ENCODE data around the gene MROH2A.
"Not testable (repeated sequence)": the region's sequence is repeated elsewhere in the genome, so short reads cannot be mapped to it uniquely, and the experiment has no call there.

Gene MROH2A

DNA sequence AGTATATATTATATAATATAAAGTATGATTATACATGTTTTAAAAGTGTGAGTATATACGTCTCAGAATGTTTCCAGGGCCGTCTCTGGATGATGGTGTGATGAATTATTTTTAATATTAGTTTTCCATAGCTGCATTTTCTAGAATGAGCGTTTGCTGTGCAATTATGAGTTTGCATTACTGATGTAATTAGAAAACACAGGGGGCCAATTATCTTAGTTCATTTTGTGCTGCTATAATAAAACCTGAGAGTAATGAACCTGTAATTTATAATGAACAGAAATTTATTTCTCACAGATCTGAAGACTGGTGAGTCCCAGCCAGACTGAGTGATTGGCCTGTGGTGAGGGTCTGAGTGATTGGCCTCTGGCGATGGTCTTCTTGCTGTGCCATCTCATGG is 80.2 kb downstream of the MROH2A start:
- DNase-seq (ENCODE audit: low spot score) = no peak

DNA sequence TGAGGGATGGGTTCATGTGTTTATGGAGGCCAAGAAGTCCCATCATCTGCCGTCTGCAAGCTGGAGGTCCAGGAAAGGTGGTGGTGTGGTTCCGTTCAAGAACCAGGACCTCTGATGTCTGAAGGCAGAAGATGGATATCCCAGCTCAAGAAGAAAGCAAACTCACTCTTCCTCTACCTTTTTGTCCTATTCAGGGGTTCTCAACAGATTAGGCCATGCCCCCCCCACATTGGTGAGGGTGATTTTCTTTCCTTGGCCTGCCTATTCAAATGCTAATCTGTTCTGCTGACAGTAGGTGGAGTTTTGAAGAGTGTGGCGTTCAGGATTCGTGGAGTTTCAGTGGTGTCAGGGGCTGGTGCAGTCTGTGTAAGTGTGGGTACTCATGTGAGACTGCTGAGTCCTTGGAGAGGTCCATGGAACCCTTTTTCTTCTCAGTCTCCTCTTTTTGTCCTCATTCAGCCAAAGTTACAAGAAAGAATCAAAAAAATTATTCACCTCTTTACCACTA is 84.2 kb downstream of the MROH2A start:
- no peak for DNase-seq (ENCODE audit: low spot score)

DNA sequence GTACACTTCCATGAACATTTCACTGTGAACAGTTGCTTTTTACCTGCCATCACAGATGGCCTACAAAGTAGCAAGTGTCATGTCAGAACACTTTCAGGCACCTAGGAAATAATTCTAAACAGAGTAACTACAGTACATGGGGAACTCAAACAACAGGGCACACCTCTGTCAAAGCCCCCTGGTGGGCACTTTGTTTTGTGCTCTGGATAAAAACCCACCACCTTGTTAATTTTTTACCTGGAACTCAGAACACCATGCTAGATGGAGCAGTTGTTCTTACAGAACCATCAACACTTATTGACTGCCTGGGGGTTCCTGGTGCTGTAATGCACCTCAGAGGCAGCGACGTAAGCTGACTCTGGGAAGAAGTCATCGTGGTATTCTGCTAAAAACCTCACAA is 87.7 kb downstream of the MROH2A start:
- no peak for DNase-seq (ENCODE audit: low spot score)

DNA sequence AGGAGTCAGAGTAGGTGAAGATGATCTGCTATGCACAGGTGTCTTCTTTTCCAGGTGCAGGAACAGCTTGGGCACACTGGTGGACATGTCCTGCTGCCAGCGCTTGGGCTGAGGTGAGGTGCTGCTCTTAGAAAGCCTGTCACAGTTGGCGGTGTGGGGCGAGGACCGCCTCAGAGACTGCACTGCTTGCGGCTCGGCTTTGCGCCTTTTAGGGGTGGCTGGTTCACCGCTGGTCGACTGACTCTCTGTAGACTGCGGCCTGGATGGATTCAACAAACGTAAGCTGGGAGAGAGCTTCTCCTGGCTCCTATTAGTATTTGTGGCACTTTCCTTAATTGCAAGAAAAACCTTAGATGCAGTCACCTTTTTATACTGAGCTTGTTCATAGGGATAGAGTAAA is 88.3 kb downstream of the MROH2A start:
- no peak for DNase-seq (ENCODE audit: low spot score)

DNA sequence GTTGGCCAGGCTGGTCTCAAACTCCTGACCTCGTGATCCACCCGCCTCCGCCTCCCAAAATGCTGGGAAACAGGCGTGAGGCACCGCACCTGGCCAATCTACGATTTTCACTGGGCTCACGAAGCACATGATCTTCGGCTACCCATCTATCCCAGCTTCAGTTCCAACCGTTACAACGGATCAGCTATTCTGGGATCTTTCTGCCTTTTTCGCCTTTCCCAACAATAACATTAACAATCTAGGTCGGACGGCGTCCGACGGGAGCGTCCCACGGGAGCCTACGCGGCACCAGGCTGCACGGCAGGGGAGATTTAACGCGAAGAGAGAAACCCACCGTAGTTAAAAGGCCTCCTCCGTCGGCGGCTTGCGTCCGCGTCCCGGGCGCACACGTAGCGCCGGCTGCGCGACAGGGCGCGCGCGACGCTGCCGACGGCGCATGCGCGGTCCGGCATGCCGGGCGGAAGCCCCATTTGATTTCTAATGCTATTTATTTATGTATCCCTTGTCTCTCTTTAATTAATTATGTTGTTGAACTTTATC is 89.9 kb downstream of the MROH2A start, which contains the start of gene MSL3B:
Gene MSL3B, minus strand, starts transcription at position 394 of the 540 bp plus-strand sequence.
- peak; percentile 73 for DNase-seq (ENCODE audit: low spot score)

DNA sequence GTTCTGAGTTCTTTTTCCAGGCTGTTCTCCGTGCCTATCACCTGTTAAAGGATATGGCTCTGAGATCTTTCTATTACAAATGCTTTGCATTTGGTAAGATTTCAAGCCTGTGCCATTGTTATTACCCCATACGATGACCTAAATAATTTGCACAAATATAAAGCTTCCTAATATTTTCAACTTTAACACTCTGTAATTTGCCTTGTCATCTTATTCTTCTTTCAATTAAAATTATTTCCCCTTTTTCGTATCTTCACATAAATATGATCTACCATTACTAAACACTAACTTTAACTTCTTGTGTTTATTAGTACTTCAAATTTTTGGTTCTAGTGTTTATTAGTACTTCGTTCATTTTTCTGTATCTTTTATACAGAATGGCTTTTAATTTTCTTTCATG is 93.3 kb downstream of the MROH2A start:
- no peak for DNase-seq (ENCODE audit: low spot score)

DNA sequence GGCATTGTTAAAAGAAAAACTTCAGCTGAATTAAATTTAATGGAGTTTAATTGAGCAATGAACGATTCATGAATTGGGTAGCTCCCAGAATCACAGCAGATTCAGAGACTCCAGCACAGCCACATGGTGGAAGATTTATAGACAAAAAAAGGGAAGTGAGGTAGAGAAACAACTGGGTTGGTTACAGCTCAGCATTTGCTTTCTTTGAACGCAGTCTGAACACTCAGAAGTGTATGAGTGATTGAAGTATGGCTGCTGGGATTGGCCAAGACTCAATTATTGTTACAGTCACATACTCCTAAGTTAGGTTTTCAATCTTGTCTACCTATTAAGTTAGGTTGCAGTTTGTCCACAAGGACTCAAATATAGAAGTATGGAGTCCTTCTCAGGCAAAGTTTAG is 94.0 kb downstream of the MROH2A start:
- DNase-seq (ENCODE audit: low spot score) = not testable (repeated sequence)

DNA sequence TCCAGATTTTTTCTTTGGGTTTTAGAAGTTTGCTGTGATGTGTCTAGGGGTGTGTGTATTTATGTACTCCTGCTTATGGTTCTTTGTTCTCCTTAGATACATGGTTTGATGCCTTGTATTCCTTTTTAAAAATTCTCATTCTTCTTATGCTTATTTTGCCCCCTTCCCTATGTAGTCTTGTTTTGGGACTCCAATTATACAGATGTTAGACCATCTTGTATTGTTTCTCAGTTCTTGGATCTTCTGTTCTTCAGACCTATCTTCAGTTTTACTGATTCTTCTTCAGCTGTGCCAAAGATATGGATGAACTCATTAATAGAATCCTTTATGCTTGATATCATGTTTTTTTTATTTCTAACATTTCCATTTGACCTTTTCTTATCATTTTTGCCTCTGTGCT is 104.2 kb downstream of the MROH2A start:
- no peak for DNase-seq (ENCODE audit: low spot score)
